Stimulated activated CD8-positive, alpha-beta memory T cell treated with anti-CD3 and anti-CD28 coated beads, Interleukin-7, amount 100 ng/mL, for 4 hours (primary cell): ENCODE measurements around the gene CES1.
"Not testable (repeated sequence)": the region's sequence is repeated elsewhere in the genome, so short reads cannot be mapped to it uniquely, and the experiment has no call there.

Source experiments
- DNase-seq, 2 donors: peaks; one replicate each; pipeline ENCODE4 v3.0.0-alpha.2; 2020; ENCODE audit warnings: low read depth in 2 of 2

The CES1 gene

GRCh38 chr16:55791512-55791911 is 41.4 kb downstream of the CES1 start:
- DNase-seq = not testable (repeated sequence)

DNA sequence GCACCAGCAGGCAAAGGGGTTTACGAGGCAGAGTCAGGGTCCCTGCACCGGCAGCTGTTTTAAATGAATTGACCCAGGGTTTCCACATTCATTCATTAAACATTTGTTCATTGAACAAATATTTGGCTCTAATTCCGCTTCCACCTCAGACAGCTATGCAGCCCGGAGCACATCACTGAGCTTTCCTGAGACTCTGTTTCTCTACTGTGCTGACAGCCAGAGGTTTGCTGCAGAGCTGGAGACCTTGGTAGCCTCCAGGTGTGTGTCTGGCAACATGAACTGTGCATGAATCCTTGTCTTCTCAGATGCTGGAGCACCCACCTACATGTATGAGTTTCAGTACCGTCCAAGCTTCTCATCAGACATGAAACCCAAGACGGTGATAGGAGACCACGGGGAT is 42.7 kb downstream of the CES1 start:
- DNase-seq = not testable (repeated sequence)

GRCh38 chr16:55782793-55783091 is 50.2 kb downstream of the CES1 start:
- not testable (repeated sequence) for DNase-seq

- not testable (repeated sequence) for DNase-seq
Measured at GRCh38 chr16:55782091-55782792, 50.7 kb downstream of the CES1 start.

- DNase-seq = not testable (repeated sequence)
Measured at GRCh38 chr16:55781456-55781855, 51.4 kb downstream of the CES1 start.

DNA sequence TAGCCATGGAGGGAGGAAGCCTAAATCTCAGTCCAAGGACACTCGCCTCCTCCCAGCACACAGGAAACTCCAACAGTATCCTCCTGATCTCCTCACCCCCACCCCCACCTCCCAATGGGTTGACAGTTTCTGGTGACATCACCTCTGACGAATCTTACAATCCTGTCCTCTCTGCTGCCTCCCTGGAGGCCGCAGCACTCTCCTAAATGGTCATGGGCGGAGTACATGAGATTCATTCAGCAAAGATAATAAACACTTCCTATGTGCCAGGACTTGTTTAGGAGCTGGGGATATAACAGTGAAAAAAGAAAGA is 52.8 kb downstream of the CES1 start:
- not testable (repeated sequence) for DNase-seq

GRCh38 chr16:55779402-55780094 is 53.3 kb downstream of the CES1 start:
- no peak for DNase-seq

GRCh38 chr16:55778757-55779156 is 54.1 kb downstream of the CES1 start:
- DNase-seq = no peak

- DNase-seq = no peak
Measured at GRCh38 chr16:55775857-55776256, 57.0 kb downstream of the CES1 start.

- no peak for DNase-seq
Measured at GRCh38 chr16:55773859-55774549, 58.9 kb downstream of the CES1 start.

DNA sequence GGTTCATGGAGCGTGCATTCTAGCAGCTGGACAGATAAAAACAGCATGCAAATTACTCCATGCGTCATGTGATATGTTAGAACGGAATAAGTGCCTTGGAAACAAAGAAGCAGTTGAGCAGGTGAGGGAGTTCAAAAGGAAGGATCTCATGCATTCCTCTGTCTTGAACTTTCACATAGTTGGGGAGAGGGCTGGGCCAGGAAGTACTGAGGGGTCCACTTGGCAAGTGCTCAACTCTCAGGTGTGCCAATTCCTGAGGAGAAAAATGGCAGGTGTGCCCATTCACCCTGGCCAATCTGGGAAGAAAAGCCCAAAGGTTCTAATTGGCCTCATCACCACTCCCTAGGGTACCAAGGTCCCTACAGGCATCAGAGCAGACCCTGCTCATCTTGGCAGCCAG is 67.7 kb downstream of the CES1 start:
- DNase-seq = no peak

DNA sequence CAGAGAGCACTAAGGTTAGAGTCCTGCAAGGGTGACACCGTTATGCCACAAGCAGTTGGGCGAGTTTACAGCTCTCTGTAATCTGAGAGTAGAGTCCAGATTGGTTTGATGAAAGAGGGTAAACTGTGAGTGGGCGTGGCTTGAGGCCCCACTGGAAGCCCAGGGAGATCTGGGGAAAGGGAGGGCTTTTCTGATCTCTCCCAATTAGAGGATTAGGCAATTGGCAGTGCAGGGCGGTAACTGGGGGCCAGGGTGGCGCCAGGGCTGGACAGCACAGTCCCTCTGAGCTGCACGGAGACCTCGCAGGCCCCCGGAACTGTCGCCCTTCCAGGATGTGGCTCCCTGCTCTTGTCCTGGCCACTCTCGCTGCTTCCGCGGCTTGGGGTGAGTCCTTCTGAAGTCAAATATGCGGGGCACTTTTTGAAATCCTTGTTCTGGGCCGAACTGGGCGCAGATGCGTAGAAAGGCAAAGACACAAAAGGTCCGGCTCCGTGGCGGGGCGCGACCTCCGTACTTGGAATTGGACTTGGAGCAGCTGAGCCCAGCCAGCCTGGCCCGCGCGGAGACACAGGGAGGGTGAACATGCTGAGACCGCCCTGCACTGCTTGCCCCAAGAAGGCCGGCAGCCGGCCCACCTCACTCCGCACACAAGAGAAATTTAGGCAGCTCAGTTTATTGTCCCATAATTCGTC is 72.4 kb downstream of the CES1 start:
- no peak for DNase-seq

DNA sequence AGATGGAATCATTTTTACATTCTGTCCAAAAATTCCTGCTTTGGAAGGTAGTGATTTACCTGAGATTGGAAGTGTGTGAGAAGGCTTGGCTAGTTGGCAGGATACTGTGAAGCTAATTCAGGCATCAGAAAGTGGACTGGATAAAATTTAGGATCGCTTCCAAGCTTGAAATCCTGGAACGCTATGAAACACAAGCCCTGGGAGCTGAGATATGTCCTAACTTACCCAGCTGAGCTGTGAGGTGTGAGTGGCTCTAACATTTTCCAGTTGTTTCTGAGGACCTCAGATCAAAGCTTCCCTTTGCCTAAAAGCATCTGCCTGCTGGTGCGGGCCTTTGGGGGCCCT is 73.0 kb downstream of the CES1 start:
- not testable (repeated sequence) for DNase-seq

DNA sequence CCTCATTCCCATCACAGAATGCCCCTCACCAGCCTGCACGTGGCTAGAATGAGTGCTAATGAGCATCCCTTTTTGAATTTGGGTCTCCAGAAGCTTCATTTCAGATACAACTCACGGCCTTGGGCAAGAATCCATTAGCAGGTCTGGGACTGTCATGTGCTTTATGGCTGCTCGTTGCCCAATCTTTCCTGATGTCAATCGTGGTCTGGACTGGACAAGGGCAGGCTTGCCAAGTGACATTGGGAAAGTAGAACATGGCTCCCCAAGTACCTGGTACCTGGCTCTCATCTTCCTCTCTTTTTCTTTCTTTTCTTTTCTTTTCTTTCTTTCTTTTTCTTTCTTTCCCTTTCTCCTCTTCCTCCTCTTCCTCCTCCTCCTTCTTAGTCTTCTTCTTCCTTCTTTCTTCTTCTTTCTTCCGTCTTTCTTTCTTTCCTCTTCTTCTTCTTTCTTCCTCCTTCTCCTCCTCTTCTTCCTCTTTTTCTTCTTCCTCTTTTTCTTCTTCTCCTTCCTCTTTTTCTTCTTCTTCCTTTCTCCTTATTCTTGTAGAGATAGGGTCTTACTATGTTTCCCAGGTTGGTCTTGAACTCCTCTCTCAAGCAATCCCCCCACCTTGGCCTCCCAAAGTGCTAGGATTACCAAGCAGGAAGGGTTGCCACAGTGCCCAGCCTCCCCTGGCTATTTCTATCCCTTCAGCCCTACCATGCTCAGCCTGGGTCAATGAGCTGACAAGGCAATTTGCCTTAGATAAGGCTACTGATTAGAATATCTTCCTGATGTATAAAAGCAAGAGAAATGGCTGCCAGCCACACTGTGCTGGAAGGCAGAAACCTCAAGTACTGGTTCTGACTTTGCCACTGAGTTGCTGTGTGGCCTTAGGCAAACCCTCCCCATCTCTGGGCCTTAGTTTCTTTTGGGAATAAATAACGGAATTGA is 75.0 kb downstream of the CES1 start:
- not testable (repeated sequence) for DNase-seq

DNA sequence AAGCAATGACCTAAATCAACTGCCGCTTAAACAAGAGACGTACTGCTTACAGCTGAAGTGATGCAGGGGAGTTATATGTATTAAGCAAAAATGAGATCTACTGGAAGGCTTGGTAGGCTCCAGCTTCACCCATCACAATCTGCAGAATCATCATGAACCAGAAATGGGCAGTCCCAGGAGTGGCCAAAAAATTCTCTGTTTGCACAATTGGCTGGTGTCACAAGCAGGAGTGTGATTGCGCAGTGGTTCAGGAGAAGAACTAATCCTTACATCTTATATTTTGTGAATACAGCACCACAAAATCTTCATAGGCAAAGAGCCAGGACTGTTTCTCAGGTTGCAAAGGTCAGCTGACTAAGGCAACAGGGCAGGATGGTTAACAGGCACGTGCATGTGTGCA is 75.9 kb downstream of the CES1 start:
- no peak for DNase-seq

- no peak for DNase-seq
Measured at GRCh38 chr16:55754056-55754455, 78.8 kb downstream of the CES1 start.

GRCh38 chr16:55753145-55753631 is 79.7 kb downstream of the CES1 start:
- DNase-seq = not testable (repeated sequence)
